Activated T-cell treated with anti-CD3 and anti-CD28 coated beads, Interleukin-2, amount 50 U/mL, for 4 hours (primary cell): Measurements from ENCODE around the gene TSPAN15. TPM values are rescaled to one million over a fixed set of nuclear protein-coding genes. Genes with fewer than 3 reads are reported as not detected.
A peak's percentile ranks its signal among the peaks of the same experiment; 100 is the strongest.

Experiments
- ATAC-seq, 2 donors: fragments of 200-7000 bp; cut with Tn5 transposase; one replicate each; pipeline ENCODE4 v1.10.0; 2021
- DNase-seq: peaks from one replicate; pipeline ENCODE4 v3.0.0-alpha.2; 2020
- H3K27me3 Mint-ChIP-seq: one replicate; pipeline ENCODE4 v1.8.0; 2021; ENCODE audit warnings: low read depth, mixed read lengths
- H3K36me3 Mint-ChIP-seq: one replicate; pipeline ENCODE4 v1.8.0; 2022; ENCODE audit warnings: mixed read lengths; ENCODE audit not compliant: insufficient read depth
- H3K4me1 Mint-ChIP-seq: one replicate; pipeline ENCODE4 v1.8.0; 2021; ENCODE audit warnings: low read depth, mixed read lengths
- H3K4me3 Mint-ChIP-seq: one replicate; pipeline ENCODE4 v1.8.0; 2021; ENCODE audit warnings: mild to moderate bottlenecking, moderate library complexity, mixed read lengths
- H3K9me3 Mint-ChIP-seq: one replicate; pipeline ENCODE4 v1.8.0; 2021; ENCODE audit warnings: mixed read lengths
- total RNA-seq, 3 donors: library from RNA; stranded (reverse); gene quantifications; one replicate each; pipeline ENCODE4 v1.2.1, GENCODE V29; 2021

TSPAN15 gene
- total RNA-seq, 3 donors from 2014 or later = 0.86 to 1.8 (median 1.4) TPM

GRCh38 chr10:69425511-69426298, 25.6 kb upstream of the TSPAN15 start:
- no peaks in the 10 kb centered on the region for H3K36me3 Mint-ChIP-seq
- no peaks in the 10 kb centered on the region for H3K27me3 Mint-ChIP-seq
- H3K4me1 Mint-ChIP-seq = peaks cover 49% of the 10 kb centered on the region
- no peak overlapping the region for H3K4me3 Mint-ChIP-seq
- peak; percentile 21 to 38 for ATAC-seq
- DNase-seq = no peak
- no peaks in the 10 kb centered on the region for H3K9me3 Mint-ChIP-seq

- no peaks in the 10 kb centered on the region for H3K36me3 Mint-ChIP-seq
- ATAC-seq (peak in 1 of 2 donors; percentile 5), DNase-seq (no peak)
- no peak overlapping the region for H3K4me3 Mint-ChIP-seq
- no peaks in the 10 kb centered on the region for H3K27me3 Mint-ChIP-seq
- no peaks in the 10 kb centered on the region for H3K9me3 Mint-ChIP-seq
- peaks cover 49% of the 10 kb centered on the region for H3K4me1 Mint-ChIP-seq
Observed at GRCh38 chr10:69426376-69426727, 24.9 kb upstream of the TSPAN15 start.

DNA sequence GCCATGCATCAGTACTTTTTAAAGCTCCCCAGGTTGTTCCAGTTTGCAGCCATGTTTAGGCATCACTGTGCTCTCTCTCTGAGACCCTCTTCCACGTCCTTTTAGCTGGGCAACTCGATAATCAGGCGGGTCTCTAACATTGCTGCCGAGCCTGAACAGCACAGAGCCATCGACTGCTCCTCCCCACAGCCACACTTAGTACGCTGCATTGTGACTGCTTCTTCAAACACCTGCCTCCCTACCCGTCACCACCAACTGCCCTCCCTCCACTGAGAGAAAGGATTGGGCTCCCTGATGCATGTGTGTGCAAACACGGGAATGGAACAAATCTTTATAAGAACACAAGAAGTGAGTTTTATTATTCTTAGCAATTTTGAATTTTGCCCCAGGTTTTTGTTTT, 23.1 kb upstream of the TSPAN15 start:
- peaks cover 42% of the 10 kb centered on the region for H3K4me1 Mint-ChIP-seq

GRCh38 chr10:69434169-69434568, 17.1 kb upstream of the TSPAN15 start:
- Mint-ChIP-seq H3K4me1 (no peaks in the 10 kb centered on the region), H3K9me3 (no peaks in the 10 kb centered on the region), H3K4me3 (no peak overlapping the region), H3K27me3 (peaks cover 9% of the 10 kb centered on the region), H3K36me3 (no peaks in the 10 kb centered on the region)
- ATAC-seq (no peak), DNase-seq (no peak)

More for the DNA sequence above, 23.1 kb upstream of the TSPAN15 start:
- ATAC-seq = no peak
- Mint-ChIP-seq H3K4me3 (no peak overlapping the region), H3K36me3 (no peaks in the 10 kb centered on the region), H3K9me3 (no peaks in the 10 kb centered on the region), H3K27me3 (no peaks in the 10 kb centered on the region)
- no peak for DNase-seq

- Mint-ChIP-seq H3K4me1 (no peaks in the 10 kb centered on the region), H3K36me3 (no peaks in the 10 kb centered on the region), H3K9me3 (no peaks in the 10 kb centered on the region), H3K4me3 (no peak overlapping the region), H3K27me3 (peaks cover 12% of the 10 kb centered on the region)
- ATAC-seq = no peak
- DNase-seq = no peak
Observed at GRCh38 chr10:69434926-69435325, 16.3 kb upstream of the TSPAN15 start.

DNA sequence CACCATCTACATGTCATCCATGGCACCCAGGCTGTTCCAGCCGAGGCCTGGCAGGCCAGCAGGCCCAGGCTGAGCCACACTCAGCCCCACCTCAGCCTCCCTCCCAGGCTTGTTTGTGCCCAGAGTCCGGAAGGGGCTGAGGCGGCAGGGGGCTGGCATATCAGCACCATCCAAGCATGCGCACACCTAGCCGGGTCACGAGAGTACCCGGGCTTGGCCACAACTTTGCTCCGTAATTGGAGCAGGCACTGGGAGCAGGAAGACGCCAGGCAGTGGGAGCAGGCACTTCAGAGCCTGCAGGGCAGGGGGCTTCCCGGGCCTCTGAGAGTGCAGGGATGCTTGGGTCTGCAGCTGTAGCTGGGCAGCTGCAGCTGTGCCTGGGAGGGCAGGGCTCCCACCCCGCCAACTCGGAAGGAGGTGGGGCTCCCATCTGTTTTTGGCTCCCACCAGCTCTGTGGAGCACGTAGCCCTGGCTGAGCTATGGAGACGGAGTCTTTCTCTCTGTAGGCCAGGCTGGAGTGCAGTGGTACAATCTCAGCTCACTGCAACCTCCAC, 15.2 kb upstream of the TSPAN15 start:
- Mint-ChIP-seq H3K4me3 (no peak overlapping the region), H3K9me3 (no peaks in the 10 kb centered on the region), H3K36me3 (no peaks in the 10 kb centered on the region), H3K27me3 (peaks cover 12% of the 10 kb centered on the region), H3K4me1 (no peaks in the 10 kb centered on the region)
- DNase-seq = no peak
- ATAC-seq = no peak

DNA sequence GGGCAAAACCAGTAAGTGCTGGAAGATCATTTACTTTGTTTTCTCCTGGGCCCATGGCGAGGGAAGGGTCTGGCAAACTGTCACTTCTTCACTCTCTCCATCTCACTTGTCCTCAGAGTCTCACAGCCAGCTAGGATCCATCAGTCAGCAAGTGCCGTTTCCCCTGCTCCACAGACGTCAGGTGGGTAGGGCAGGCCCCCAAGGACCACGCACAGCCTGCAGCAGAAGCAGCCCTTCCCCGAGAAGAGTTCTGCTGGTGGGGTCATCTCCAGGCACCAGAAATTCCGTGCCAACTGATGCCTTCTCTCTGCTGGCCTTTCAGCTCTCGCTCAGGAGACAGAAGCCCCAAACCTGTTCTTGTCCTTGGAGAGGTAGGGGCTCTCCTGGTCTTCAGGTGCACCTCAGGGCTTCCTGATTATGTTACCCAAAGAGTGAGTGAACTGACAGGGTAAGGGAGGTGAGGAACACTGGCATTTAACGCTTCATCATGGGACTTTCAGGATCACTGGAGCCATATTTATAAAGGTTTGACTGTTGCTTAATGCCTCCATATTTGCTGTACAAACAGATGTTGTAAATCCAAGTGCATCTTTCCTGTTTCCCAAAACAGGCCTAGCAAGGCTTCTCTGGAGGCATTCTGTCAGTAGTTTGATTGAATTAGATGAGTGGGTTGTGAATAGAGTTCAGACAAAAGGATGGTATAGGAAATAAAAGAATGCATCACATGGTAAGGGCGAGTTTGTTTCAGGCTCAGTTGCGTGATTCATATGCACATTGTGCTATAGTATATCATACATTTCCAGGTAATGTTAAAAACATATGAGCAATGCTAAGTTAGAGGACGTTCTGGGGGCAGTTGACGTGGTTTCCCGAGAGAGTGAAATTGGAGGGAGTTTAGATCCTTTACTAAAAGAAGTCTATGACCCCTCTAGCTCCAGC, 13.7 kb upstream of the TSPAN15 start:
- Mint-ChIP-seq H3K9me3 (no peaks in the 10 kb centered on the region), H3K36me3 (no peaks in the 10 kb centered on the region), H3K27me3 (peaks cover 13% of the 10 kb centered on the region), H3K4me3 (no peak overlapping the region), H3K4me1 (no peaks in the 10 kb centered on the region)
- DNase-seq = no peak
- ATAC-seq = no peak

- H3K4me3 Mint-ChIP-seq = no peak overlapping the region
- no peak for ATAC-seq
- no peaks in the 10 kb centered on the region for H3K4me1 Mint-ChIP-seq
- H3K36me3 Mint-ChIP-seq = no peaks in the 10 kb centered on the region
- no peaks in the 10 kb centered on the region for H3K9me3 Mint-ChIP-seq
- peaks cover 13% of the 10 kb centered on the region for H3K27me3 Mint-ChIP-seq
- no peak for DNase-seq
Observed at GRCh38 chr10:69438536-69439349, 12.5 kb upstream of the TSPAN15 start.

GRCh38 chr10:69439350-69439739, 11.9 kb upstream of the TSPAN15 start:
- no peaks in the 10 kb centered on the region for H3K4me1 Mint-ChIP-seq
- H3K9me3 Mint-ChIP-seq = no peaks in the 10 kb centered on the region
- no peaks in the 10 kb centered on the region for H3K36me3 Mint-ChIP-seq
- H3K27me3 Mint-ChIP-seq = peaks cover 13% of the 10 kb centered on the region
- no peak overlapping the region for H3K4me3 Mint-ChIP-seq
- no peak for DNase-seq
- ATAC-seq = no peak

DNA sequence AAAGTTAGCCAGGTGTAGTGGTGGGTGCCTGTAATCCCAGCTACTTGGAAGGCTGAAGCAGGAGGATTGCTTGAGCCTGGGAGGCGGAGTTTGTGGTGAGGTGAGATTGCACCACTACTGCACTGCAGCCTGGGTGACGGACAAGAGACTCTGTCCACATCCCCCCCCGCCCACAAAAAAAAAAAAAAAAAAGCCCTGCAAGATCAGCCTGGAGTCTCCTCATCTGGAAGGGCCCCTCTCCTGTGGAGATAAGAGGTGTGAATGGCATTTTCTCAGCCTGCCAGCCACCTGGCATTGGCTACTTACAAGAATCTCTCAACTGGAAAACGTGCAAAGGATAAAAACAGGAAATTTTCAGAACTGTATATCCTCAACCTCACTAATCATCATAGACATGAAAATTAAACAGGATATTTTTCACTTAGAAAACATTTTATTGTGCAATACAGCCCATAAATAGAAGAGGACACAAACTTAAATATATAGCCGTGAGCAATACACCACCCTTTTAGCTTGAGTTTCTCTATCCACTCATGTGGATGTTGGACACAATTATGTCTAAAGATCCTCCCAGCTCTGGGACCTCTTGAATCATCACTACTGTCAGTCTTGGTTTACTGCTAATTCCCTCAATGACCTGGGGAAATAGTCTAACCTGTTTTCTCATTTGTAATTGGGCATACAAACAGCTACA, 11.3 kb upstream of the TSPAN15 start:
- peaks cover 13% of the 10 kb centered on the region for H3K27me3 Mint-ChIP-seq
- no peaks in the 10 kb centered on the region for H3K9me3 Mint-ChIP-seq

DNA sequence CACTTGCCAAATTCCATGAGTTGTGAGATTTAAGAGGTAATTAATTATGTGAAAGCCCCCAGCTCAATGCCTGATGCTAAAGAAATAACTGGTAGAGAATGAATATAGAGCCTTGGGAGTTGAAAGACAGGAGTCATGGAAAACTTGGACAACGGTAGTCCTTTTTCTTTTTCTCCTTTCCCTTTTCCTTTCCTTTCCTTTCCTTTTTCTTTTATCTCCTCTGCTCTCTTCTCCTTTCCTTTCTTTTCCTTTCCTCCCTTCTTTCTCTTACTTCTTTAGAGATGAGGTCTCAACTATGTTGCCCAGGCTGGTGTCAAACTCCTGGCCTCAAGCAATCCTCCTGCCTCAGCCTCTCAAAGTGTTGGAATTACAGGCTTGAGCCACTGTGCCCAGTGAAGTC, 7.9 kb upstream of the TSPAN15 start:
- Mint-ChIP-seq H3K36me3 (no peaks in the 10 kb centered on the region), H3K4me1 (no peaks in the 10 kb centered on the region)

More for the DNA sequence above, 11.3 kb upstream of the TSPAN15 start:
- no peak for ATAC-seq
- H3K4me3 Mint-ChIP-seq = no peak overlapping the region
- no peaks in the 10 kb centered on the region for H3K36me3 Mint-ChIP-seq
- no peak for DNase-seq
- no peaks in the 10 kb centered on the region for H3K4me1 Mint-ChIP-seq

DNA sequence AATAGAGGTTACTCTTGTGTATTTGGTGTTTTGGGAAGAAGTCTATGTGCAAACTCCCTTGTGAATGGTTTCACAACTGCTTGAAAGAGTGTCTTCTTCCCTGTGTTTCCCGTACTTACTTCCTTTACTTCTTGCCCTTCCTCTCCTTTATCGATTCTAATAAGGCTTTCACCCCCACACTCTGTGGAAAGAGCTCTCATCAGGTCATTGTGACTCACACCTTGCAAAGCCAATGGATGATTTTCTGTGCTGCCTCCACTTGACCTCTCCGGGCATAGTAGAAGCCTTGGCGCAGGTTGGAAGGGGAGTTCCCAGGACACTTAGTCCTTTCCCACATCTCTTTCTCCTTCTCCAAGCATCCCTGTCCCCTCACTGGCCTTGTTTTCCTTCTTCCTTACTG, 6.2 kb upstream of the TSPAN15 start:
- Mint-ChIP-seq H3K4me1 (peaks cover 5% of the 10 kb centered on the region), H3K9me3 (no peaks in the 10 kb centered on the region), H3K4me3 (no peak overlapping the region), H3K36me3 (no peaks in the 10 kb centered on the region), H3K27me3 (peaks cover 1% of the 10 kb centered on the region)
- ATAC-seq = no peak
- no peak for DNase-seq

More for the DNA sequence above, 7.9 kb upstream of the TSPAN15 start:
- Mint-ChIP-seq H3K9me3 (no peaks in the 10 kb centered on the region), H3K27me3 (peaks cover 5% of the 10 kb centered on the region), H3K4me3 (no peak overlapping the region)
- ATAC-seq = no peak
- no peak for DNase-seq

- Mint-ChIP-seq H3K27me3 (peaks cover 1% of the 10 kb centered on the region), H3K9me3 (no peaks in the 10 kb centered on the region), H3K4me1 (peaks cover 8% of the 10 kb centered on the region), H3K4me3 (no peak overlapping the region), H3K36me3 (no peaks in the 10 kb centered on the region)
- no peak for ATAC-seq
- DNase-seq = no peak
Observed at GRCh38 chr10:69446229-69446628, 5.0 kb upstream of the TSPAN15 start.
